Central memory CD8-positive, alpha-beta T cell (primary cell): ENCODE data around the gene DYSF.

Experiments used
- ATAC-seq: fragments of 150-1000 bp; cut with Tn5 transposase; replicated peaks from 2 replicates; pipeline ENCODE4 v1.10.0; 2022; ENCODE audit warnings: mild to moderate bottlenecking, moderate FRiP score, moderate number of reproducible peaks; ENCODE audit not compliant: poor library complexity, severe bottlenecking; ENCODE audit errors: extremely low read depth
- DNase-seq, 2 donors: peaks; one replicate each; pipeline ENCODE4 v3.0.0; 2021; ENCODE audit warnings: low spot score in 2 of 2
- H3K27ac Mint-ChIP-seq: one replicate; pipeline ENCODE4 v1.8.0; 2022; ENCODE audit warnings: low read depth, mild to moderate bottlenecking, moderate library complexity, mixed read lengths
- H3K27me3 Mint-ChIP-seq: one replicate; pipeline ENCODE4 v1.8.0; 2022; ENCODE audit warnings: mixed read lengths
- H3K36me3 Mint-ChIP-seq: one replicate; pipeline ENCODE4 v1.8.0; 2022; ENCODE audit warnings: mild to moderate bottlenecking, moderate library complexity, mixed read lengths; ENCODE audit not compliant: insufficient read depth
- H3K4me1 Mint-ChIP-seq: one replicate; pipeline ENCODE4 v1.8.0; 2022; ENCODE audit warnings: mixed read lengths
- H3K4me3 Mint-ChIP-seq: one replicate; pipeline ENCODE4 v1.8.0; 2022; ENCODE audit warnings: mild to moderate bottlenecking, moderate library complexity, mixed read lengths
- H3K9me3 Mint-ChIP-seq: one replicate; pipeline ENCODE4 v1.8.0; 2022; ENCODE audit warnings: mixed read lengths

The DYSF gene

DNA sequence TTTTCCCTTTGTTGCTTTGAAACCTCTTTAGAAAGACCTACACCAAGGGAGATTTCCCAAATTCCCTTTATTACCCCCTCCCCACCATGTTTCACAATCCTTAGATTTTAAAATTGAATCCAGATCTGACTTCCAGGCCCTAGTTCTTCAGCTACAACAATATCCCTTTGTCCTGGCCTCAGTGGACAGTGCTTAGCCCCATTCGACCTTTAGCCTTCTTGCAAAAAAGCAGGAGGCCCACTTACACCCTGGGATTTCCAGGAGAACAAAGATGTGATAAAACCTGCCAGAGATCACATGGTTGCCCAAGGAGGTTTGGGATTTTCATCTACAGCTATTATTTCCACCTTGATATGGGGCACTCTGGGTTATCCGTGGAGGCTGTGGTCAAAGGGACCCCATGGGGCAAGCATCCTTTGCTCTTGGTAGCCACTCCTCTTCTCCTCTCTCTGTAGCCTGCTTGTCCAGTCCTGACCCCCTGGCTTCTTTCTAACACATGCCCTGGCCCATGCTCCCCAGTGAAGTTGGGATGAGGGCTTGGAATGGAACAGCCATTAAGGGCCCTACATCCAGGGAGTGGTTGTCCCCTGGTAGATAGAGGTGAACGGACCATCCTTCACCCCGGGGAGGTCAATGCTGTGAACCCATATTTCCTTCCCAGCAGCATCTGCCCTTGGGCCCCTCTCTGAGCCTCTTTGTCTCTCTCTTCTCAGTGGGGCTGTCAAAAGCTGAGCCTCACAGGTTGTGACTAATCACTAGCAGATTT, 267.4 kb downstream of the DYSF start:
- ATAC-seq (no peak), DNase-seq (no peak)
- Mint-ChIP-seq H3K27ac (no peak overlapping the region), H3K27me3 (peaks cover 9% of the 10 kb centered on the region), H3K4me1 (no peaks in the 10 kb centered on the region), H3K36me3 (peaks cover 1% of the 10 kb centered on the region), H3K9me3 (peaks cover 6% of the 10 kb centered on the region), H3K4me3 (no peak overlapping the region)

DNA sequence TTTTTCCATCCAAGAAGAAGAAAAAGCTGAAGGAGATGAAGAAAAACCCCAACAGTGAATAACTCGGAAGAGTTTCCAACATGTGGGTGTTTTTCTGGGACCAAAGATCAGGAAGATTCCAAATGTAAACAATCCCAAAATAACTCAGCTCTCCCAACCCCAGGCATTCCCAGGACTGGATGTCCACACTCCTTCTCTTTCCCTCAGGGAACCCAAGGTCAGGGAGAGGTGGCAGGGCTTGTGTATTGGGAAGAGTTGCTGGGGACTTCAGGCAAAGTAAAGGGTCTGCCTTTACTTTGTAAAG, 268.0 kb downstream of the DYSF start:
- ATAC-seq: no peak
- no peak for DNase-seq
- no peak overlapping the region for H3K27ac Mint-ChIP-seq
- H3K36me3 Mint-ChIP-seq: peaks cover 1% of the 10 kb centered on the region
- peaks cover 9% of the 10 kb centered on the region for H3K27me3 Mint-ChIP-seq
- H3K4me1 Mint-ChIP-seq: no peaks in the 10 kb centered on the region
- H3K9me3 Mint-ChIP-seq: peaks cover 6% of the 10 kb centered on the region
- no peak overlapping the region for H3K4me3 Mint-ChIP-seq

DNA sequence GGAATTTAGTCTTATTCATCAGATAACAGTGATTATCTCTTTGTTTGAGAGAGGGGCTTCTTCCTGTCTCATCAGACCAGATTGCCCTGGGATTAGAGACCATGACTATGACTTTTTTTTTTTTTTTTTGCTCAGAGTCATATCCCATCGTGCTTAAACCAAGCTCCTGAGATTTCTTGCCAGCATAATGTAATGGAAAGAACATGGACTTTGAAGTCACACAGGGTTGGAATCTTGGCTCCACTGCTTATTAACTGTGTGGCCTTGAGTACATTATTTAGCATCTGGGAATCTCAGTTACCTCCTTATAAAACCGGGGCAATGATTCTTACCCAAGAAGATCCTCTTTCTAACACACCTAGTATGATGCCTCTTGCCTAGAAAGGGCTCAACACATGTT, 268.3 kb downstream of the DYSF start:
- H3K36me3 Mint-ChIP-seq: peaks cover 1% of the 10 kb centered on the region
- peaks cover 9% of the 10 kb centered on the region for H3K27me3 Mint-ChIP-seq

DNA sequence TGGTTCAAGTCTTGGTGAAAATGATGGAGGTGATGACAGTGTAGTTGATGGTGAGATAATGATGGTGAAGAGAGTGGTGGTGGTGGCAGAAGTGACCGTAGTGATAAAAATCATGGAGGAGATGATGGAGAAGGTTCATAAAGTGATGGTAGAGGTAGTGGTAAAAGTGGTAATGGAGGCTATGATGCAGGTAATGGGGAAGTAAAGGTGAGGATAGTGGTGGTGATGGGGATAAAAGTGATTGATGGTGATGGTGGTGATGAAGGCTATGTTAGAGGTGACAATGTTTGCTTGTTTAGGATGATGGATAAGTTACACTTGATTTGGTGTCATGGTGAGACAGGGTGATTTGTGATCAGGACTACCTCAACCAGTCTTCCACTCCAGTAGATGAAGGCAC, 268.9 kb downstream of the DYSF start:
- Mint-ChIP-seq H3K36me3 (peaks cover 1% of the 10 kb centered on the region), H3K27ac (no peak overlapping the region), H3K9me3 (peaks cover 6% of the 10 kb centered on the region), H3K27me3 (peaks cover 9% of the 10 kb centered on the region), H3K4me1 (no peaks in the 10 kb centered on the region), H3K4me3 (no peak overlapping the region)
- ATAC-seq: no peak
- no peak for DNase-seq

More for the DNA sequence above, 268.3 kb downstream of the DYSF start:
- ATAC-seq (no peak), DNase-seq (no peak)
- no peaks in the 10 kb centered on the region for H3K4me1 Mint-ChIP-seq
- H3K4me3 Mint-ChIP-seq: no peak overlapping the region
- peaks cover 6% of the 10 kb centered on the region for H3K9me3 Mint-ChIP-seq
- H3K27ac Mint-ChIP-seq: no peak overlapping the region

DNA sequence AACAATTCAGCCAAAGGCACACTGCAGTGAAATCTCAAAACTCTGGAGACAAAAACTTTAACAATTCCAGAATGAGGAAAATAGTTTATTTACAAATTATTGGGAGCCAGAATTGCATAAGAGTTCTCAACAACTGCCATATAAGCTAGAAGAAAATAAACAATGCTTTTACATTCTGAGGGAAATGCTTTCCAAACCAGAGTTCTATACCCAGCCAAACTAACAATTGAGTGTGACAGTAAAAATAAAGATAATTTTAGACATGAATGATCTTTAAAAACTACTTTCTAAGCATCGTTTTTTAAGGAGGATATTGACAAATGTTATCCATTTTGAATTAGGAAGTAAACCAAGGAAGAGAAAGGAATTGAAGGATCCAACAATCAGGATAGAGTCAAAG, 271.4 kb downstream of the DYSF start:
- Mint-ChIP-seq H3K27me3 (no peaks in the 10 kb centered on the region), H3K36me3 (no peaks in the 10 kb centered on the region), H3K9me3 (peaks cover 6% of the 10 kb centered on the region), H3K4me3 (no peak overlapping the region), H3K27ac (no peak overlapping the region), H3K4me1 (no peaks in the 10 kb centered on the region)
- ATAC-seq: no peak
- no peak for DNase-seq

DNA sequence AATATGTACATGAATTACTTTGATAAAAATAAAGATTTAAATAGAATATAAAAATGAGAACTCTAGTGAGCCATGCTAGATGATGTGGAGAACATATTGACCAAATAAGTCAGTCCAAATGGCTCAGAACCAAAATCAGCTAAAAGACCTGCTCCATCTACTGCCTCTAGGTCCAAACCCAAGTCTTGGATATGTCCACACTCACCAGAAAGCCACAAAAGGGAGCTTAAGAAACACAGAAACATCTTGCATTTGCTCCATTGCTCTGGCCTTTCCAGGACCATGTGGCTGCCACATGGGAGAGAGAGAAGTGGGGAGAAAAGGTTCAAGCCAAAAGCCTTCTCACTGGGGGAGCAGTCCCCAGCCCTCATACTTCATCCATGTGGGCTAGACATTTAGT, 272.5 kb downstream of the DYSF start:
- ATAC-seq (no peak), DNase-seq (no peak)
- no peaks in the 10 kb centered on the region for H3K27me3 Mint-ChIP-seq
- H3K36me3 Mint-ChIP-seq: no peaks in the 10 kb centered on the region
- peaks cover 6% of the 10 kb centered on the region for H3K9me3 Mint-ChIP-seq
- no peak overlapping the region for H3K4me3 Mint-ChIP-seq
- no peak overlapping the region for H3K27ac Mint-ChIP-seq
- H3K4me1 Mint-ChIP-seq: no peaks in the 10 kb centered on the region

DNA sequence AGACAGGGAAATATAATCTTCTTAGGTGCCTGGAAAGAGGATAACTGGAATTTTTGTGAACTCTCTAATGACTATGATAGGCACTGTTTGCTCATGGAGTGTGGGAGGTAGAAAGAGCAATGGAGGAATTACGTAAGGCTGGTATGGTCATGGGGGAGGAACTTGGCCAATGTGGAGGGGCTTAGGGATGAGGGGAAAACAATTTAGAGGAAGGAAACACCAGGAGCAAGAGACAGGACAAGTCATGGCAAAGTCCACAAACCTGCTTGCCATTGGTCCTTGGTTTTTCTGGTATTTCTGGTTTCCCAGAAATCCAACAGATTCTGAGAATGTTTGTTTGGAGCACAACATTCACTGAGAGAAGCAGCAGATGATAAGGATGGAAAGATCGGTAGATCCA, 274.2 kb downstream of the DYSF start:
- no peak for ATAC-seq
- Mint-ChIP-seq H3K27ac (no peak overlapping the region), H3K4me1 (no peaks in the 10 kb centered on the region), H3K4me3 (no peak overlapping the region), H3K36me3 (no peaks in the 10 kb centered on the region), H3K27me3 (peaks cover 4% of the 10 kb centered on the region), H3K9me3 (no peaks in the 10 kb centered on the region)
- DNase-seq: no peak

DNA sequence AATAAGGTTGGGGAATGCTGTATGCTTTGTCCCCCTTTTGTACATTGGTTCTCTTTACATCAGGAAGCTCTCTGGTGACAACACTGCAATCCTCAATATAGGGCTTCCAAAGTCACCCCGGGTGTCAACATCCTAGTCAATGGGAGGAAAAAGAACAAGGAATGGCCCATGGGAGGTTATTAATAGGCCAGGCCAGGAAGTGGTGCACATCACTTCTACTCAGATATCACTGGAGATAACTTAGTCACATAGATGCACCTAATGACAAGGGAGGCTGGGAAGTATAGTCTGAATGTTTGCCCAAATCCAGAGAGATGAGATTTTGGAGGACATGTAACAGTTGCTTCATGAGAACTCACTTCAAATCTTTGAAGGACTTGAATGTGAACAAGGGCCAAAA, 274.7 kb downstream of the DYSF start:
- DNase-seq (no peak), ATAC-seq (no peak)
- Mint-ChIP-seq H3K9me3 (no peaks in the 10 kb centered on the region), H3K4me1 (no peaks in the 10 kb centered on the region), H3K27ac (no peak overlapping the region), H3K27me3 (peaks cover 9% of the 10 kb centered on the region), H3K4me3 (no peak overlapping the region), H3K36me3 (no peaks in the 10 kb centered on the region)

DNA sequence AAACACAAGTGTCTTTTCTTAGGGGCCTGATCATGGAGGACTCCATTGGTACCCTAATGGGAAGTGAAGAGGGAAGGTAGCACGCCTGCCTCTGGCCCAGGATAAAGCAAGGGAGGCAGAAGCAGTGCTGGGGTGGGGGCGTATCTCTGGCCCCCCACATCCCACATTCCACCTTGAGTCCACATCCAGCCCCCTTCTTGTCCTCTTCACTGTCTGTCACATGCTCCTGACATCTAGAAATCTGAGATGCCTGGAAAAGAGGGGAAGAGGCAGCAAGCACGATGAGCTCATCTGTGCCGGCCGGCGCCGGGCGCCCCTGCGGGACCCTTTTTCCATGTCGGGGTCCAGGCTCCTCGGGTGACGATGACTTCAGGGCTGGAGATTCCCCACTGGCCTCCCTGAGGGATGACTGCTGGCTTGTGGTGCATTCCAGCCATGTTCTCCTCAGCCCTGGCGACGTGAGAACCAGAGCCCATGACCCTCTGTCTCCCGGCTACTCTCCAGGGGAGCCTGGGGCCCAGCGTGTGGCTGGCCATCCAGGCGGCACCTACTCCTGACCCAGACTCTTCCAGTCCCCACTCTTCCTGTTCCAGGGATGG, 277.5 kb downstream of the DYSF start:
- DNase-seq: no peak
- Mint-ChIP-seq H3K27ac (no peak overlapping the region), H3K4me1 (no peaks in the 10 kb centered on the region), H3K4me3 (no peak overlapping the region), H3K9me3 (peaks cover 6% of the 10 kb centered on the region), H3K27me3 (peaks cover 26% of the 10 kb centered on the region), H3K36me3 (no peaks in the 10 kb centered on the region)
- ATAC-seq: no peak

DNA sequence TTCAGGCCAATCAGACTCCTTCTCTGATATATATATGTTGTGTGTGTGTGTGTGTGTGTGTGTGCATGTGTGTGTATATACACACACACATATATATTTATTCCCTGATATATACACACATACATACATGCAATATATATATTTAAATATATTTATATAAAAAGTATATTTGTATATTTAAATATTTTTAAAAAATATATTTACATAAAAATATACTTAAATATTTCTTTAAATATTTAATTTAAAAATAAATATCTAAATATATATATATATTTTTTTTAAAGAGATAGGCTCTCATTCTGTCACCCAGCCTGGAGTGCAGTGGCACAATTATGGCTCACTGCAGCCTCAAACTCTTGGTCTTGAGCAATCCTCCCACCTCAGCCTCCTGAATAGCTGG, 281.3 kb downstream of the DYSF start:
- no peak overlapping the region for H3K4me3 Mint-ChIP-seq
- H3K36me3 Mint-ChIP-seq: no peaks in the 10 kb centered on the region
- H3K9me3 Mint-ChIP-seq: peaks cover 6% of the 10 kb centered on the region
- DNase-seq: no peak
- H3K27me3 Mint-ChIP-seq: peaks cover 26% of the 10 kb centered on the region
- H3K27ac Mint-ChIP-seq: no peak overlapping the region
- no peak for ATAC-seq
- H3K4me1 Mint-ChIP-seq: no peaks in the 10 kb centered on the region

DNA sequence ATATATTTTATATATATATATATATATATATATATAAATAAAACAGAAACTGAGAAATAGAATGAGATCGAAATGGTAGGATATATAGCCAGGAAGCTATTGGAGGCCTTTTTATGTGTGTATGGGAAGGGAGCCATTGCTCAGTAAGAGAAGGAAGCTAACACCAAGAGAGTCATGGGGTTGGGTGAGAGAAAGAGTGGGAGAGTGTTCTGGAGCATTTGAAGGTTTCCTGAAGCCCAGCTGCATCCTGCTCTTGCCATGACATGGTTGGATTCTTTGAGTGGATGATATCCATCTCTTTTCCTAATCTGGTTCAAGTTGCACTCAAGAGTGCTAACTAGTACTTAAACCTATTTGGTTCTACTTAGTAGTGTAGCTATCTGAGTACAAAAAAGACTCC, 282.3 kb downstream of the DYSF start:
- Mint-ChIP-seq H3K4me1 (no peaks in the 10 kb centered on the region), H3K4me3 (no peak overlapping the region), H3K9me3 (peaks cover 6% of the 10 kb centered on the region), H3K27me3 (peaks cover 26% of the 10 kb centered on the region), H3K36me3 (no peaks in the 10 kb centered on the region), H3K27ac (no peak overlapping the region)
- DNase-seq (no peak), ATAC-seq (no peak)
